ENCODE results near the gene UHMK1.

Gene UHMK1

GRCh38 chr1:162548170-162548569 is 50.6 kb downstream of the UHMK1 start:
- no peak overlapping the region for H3K4me3 ChIP-seq (ENCODE audit: low read depth, low read length)
- TF ChIP-seq, protein P1, sequence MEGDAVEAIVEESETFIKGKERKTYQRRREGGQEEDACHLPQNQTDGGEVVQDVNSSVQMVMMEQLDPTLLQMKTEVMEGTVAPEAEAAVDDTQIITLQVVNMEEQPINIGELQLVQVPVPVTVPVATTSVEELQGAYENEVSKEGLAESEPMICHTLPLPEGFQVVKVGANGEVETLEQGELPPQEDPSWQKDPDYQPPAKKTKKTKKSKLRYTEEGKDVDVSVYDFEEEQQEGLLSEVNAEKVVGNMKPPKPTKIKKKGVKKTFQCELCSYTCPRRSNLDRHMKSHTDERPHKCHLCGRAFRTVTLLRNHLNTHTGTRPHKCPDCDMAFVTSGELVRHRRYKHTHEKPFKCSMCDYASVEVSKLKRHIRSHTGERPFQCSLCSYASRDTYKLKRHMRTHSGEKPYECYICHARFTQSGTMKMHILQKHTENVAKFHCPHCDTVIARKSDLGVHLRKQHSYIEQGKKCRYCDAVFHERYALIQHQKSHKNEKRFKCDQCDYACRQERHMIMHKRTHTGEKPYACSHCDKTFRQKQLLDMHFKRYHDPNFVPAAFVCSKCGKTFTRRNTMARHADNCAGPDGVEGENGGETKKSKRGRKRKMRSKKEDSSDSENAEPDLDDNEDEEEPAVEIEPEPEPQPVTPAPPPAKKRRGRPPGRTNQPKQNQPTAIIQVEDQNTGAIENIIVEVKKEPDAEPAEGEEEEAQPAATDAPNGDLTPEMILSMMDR (IDR thresholded peaks at IDR 0.05; ENCODE audit: insufficient read depth, low read depth, low read length, missing control alignments) = no peak
- DNase-seq (ENCODE audit: low read depth) = peak; percentile 2

DNA sequence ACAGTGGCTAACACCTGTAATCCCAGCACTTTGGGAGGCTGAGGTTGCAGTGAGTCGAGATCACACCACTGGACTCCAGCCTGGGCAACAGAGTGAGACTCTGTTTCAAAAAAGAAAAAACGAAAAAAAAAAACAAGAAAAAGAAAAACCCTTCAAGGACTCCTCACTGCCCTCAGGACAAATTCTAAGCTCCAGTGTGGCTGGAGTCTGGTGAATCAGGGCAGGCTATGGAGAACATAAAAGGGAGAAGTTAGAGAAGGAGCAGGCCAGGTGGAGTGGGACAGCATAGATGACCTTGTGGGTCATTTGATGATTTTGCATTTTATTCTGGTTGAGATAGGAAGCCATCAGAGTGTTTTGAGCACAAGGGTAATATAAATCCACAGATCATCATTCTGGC is 51.4 kb downstream of the UHMK1 start:
- no peak for DNase-seq (ENCODE audit: low read depth)
- TF ChIP-seq, protein P1 (IDR thresholded peaks at IDR 0.05; ENCODE audit: insufficient read depth, low read depth, low read length, missing control alignments) = no peak
- no peak overlapping the region for H3K4me3 ChIP-seq (ENCODE audit: low read depth, low read length)

DNA sequence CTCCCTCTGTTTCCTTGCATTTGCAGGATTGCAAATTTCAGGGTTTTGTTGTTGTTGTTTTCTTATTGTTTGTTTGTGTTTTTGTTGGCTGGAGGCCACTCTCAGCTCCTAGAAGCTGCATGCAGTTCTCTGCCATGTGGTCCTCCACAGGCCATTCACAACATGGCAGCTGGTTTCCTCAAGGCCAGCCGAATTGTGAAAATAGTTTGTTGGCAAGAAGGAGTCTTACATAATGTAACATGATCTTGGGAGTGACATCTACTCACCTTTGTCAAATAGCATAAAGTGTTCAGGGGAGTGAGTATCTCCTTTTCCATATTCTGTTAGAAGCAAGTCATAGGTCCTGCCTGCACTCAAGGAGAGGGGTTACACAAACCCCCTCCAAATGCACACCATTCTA is 53.3 kb downstream of the UHMK1 start:
- no peak overlapping the region for H3K4me3 ChIP-seq (ENCODE audit: low read depth, low read length)
- no peak for DNase-seq (ENCODE audit: low read depth)
- TF ChIP-seq, protein P1 (IDR thresholded peaks at IDR 0.05; ENCODE audit: insufficient read depth, low read depth, low read length, missing control alignments) = no peak

- TF ChIP-seq, protein P1 (IDR thresholded peaks at IDR 0.05; ENCODE audit: insufficient read depth, low read depth, low read length, missing control alignments) = no peak
- DNase-seq (ENCODE audit: low read depth) = no peak
- no peak overlapping the region for H3K4me3 ChIP-seq (ENCODE audit: low read depth, low read length)
Observed at GRCh38 chr1:162551969-162552683, 54.5 kb downstream of the UHMK1 start.

DNA sequence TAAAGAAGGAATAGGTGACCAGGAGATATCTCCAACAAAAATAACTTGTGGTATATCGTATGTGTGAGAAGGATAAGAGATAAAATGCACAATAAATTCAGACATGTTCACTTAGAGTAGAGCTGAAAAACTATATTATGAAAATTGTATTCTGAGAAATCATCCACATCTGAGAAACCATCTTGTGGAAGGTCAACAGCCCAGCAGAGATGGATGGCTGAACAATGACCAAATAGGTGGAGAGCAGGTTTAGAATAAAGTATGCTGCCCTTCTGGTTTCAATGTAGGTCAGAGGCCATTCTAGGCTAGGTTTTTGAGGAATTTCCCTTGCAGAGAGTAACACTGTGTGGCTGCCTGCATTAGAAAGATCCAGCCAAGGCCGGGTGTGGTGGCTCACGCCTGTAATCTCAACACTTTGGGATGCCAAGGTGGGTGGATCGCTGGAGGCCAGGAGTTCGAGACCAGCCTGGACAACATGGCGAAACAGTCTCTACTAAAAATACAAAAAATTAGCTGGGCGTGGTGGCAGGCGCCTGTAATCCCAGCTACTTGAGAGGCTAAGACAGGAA is 55.1 kb downstream of the UHMK1 start:
- H3K4me3 ChIP-seq (ENCODE audit: low read depth, low read length) = no peak overlapping the region
- DNase-seq (ENCODE audit: low read depth) = no peak
- TF ChIP-seq, protein P1 (IDR thresholded peaks at IDR 0.05; ENCODE audit: insufficient read depth, low read depth, low read length, missing control alignments) = no peak

DNA sequence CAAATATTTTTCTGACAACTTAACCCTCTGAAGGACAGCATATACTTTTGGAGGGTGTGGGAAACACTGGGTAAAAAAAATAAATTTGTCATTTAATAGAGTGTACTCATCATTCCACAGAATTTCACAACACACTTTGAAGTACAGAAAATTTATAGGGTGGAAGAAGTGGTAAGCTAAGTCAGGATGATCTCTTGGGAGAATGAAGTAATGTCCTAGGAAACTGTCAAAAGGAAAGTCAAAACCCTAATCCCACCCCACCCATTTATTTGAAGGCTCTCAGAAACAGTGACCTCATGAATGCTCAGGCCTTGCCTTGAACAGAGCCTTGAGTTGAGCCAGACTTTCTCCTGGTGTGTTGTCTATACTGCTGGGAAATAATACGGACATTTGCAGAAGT is 56.6 kb downstream of the UHMK1 start:
- DNase-seq (ENCODE audit: low read depth) = no peak
- TF ChIP-seq, protein P1 (IDR thresholded peaks at IDR 0.05; ENCODE audit: insufficient read depth, low read depth, low read length, missing control alignments) = no peak
- H3K4me3 ChIP-seq (ENCODE audit: low read depth, low read length) = no peak overlapping the region

GRCh38 chr1:162557536-162557935 is 59.9 kb downstream of the UHMK1 start:
- no peak for DNase-seq (ENCODE audit: low read depth)
- TF ChIP-seq, protein P1 (IDR thresholded peaks at IDR 0.05; ENCODE audit: insufficient read depth, low read depth, low read length, missing control alignments) = no peak
- H3K4me3 ChIP-seq (ENCODE audit: low read depth, low read length) = no peak overlapping the region
